A673 (cell line): ENCODE results near the gene LHPP. TPM values are rescaled to one million over a fixed set of nuclear protein-coding genes. Genes with fewer than 3 reads are reported as not detected.

ENCODE experiments used
- BruUV-seq: library from RNA; stranded (reverse); fragments of 400-500 nt; replicated peaks from 2 replicates; lab custom pipeline; 2021; lab: Mats Ljungman, UMichigan
- CTCF ChIA-PET: fragments of 300-600 bp; sonication (Branson Sonifier 250); formaldehyde crosslinking; loops from one replicate; lab custom pipeline; 2022; ENCODE audit warnings: antibody characterized with exemption; lab: Charles Lee
- POLR2A ChIA-PET: fragments of 300-600 bp; sonication (Branson Sonifier 250); formaldehyde crosslinking; loops from one replicate; lab custom pipeline; 2022; ENCODE audit warnings: antibody characterized with exemption; ENCODE audit not compliant: low non-redundant PET; lab: Charles Lee
- DNase-seq: peaks from one replicate; pipeline ENCODE4 v3.0.0-alpha.2; 2015; ENCODE audit warnings: low spot score
- H3K27ac ChIP-seq: fragments of 200-600 bp; sonication (generic); 2 replicates; pipeline ENCODE4 v1.5.1; 2016; ENCODE audit warnings: mixed run types, low read depth, mild to moderate bottlenecking, mixed read lengths, antibody characterized with exemption, low read length; ENCODE audit not compliant: poor library complexity, severe bottlenecking
- H3K27me3 ChIP-seq: fragments of 200-600 bp; sonication (generic); replicated peaks from 2 replicates; pipeline ENCODE4 v1.6.1; 2017; ENCODE audit warnings: mixed run types, low read depth, mild to moderate bottlenecking, mixed read lengths, antibody characterized with exemption, low read length; ENCODE audit not compliant: insufficient read depth, poor library complexity
- H3K36me3 ChIP-seq: fragments of 200-600 bp; sonication (generic); 2 replicates; pipeline ENCODE4 v1.6.1; 2016; ENCODE audit warnings: mixed run types, mild to moderate bottlenecking, mixed read lengths, antibody characterized with exemption, low read length; ENCODE audit not compliant: insufficient read depth, poor library complexity, severe bottlenecking
- H3K4me1 ChIP-seq: fragments of 200-600 bp; sonication (generic); 2 replicates; pipeline ENCODE4 v1.6.1; 2017; ENCODE audit warnings: mixed run types, mild to moderate bottlenecking, mixed read lengths, antibody characterized with exemption, low read length; ENCODE audit not compliant: insufficient read depth, poor library complexity, severe bottlenecking
- H3K4me3 ChIP-seq: fragments of 200-600 bp; sonication (generic); 2 replicates; pipeline ENCODE4 v1.5.1; 2016; ENCODE audit warnings: low read depth, mixed run types, mild to moderate bottlenecking, mixed read lengths, low read length; ENCODE audit not compliant: poor library complexity, severe bottlenecking
- H3K9me3 ChIP-seq: fragments of 200-600 bp; sonication (generic); 2 replicates; pipeline ENCODE4 v1.6.1; 2016; ENCODE audit warnings: mixed run types, low read depth, mild to moderate bottlenecking, mixed read lengths, antibody characterized with exemption, low read length; ENCODE audit not compliant: poor library complexity, severe bottlenecking
- CTCF ChIP-seq: fragments of 300-800, 200-600 bp; sonication (generic); conservative IDR thresholded peaks from 2 replicates; pipeline ENCODE4 v1.5.1; 2017; ENCODE audit warnings: low read depth, mild to moderate bottlenecking, antibody characterized with exemption, low read length, moderate library complexity, mixed read lengths
- EZH2 ChIP-seq: fragments of 200-600 bp; sonication (generic); IDR thresholded peaks from 2 replicates; pipeline ENCODE4 v1.6.1; 2017; ENCODE audit warnings: borderline replicate concordance, low read depth, mild to moderate bottlenecking, mixed read lengths, antibody characterized with exemption, low read length; ENCODE audit not compliant: poor library complexity, severe bottlenecking
- intact Hi-C: fragments of 100-400 bp; cut with micrococcal nuclease; formaldehyde crosslinking; loops from one replicate; pipeline ENCODE4 v1.10.0; 2022; ENCODE audit not compliant: unreplicated experiment
- total RNA-seq: library from RNA; stranded (reverse); gene quantifications from 2 replicates; pipeline ENCODE4 v1.2.3, GENCODE V29; 2021

The LHPP gene
- total RNA-seq, 1 experiment from 2014 or later = 2.3 TPM

GRCh38 chr10:124654686-124655085 lies 193.1 kb downstream of the LHPP start:
- CTCF ChIA-PET = no interaction called here
- intact Hi-C loops = no loop called here
- BruUV-seq = no TSS peak
- TF ChIP-seq CTCF (no peak), EZH2 (no peak)
- H3K27ac ChIP-seq = no peak overlapping the region
- no peaks in the 10 kb centered on the region for H3K4me1 ChIP-seq
- POLR2A ChIA-PET = no interaction called here
- no peak for DNase-seq
- no peaks in the 10 kb centered on the region for H3K27me3 ChIP-seq
- no peaks in the 10 kb centered on the region for H3K9me3 ChIP-seq
- no peak overlapping the region for H3K4me3 ChIP-seq
- no peaks in the 10 kb centered on the region for H3K36me3 ChIP-seq

GRCh38 chr10:124655191-124656112 lies 193.8 kb downstream of the LHPP start:
- no peak for DNase-seq
- no peaks in the 10 kb centered on the region for H3K27me3 ChIP-seq
- ChIA-PET POLR2A (no interaction called here), CTCF (no interaction called here)
- H3K9me3 ChIP-seq = no peaks in the 10 kb centered on the region
- H3K4me1 ChIP-seq = no peaks in the 10 kb centered on the region
- no peaks in the 10 kb centered on the region for H3K36me3 ChIP-seq
- intact Hi-C loops = no loop called here
- BruUV-seq = no TSS peak
- no peak overlapping the region for H3K27ac ChIP-seq
- H3K4me3 ChIP-seq = no peak overlapping the region
- TF ChIP-seq CTCF (no peak), EZH2 (no peak)

- H3K36me3 ChIP-seq = no peaks in the 10 kb centered on the region
- H3K27me3 ChIP-seq = no peaks in the 10 kb centered on the region
- TF ChIP-seq EZH2 = no peak
- no peak for TF ChIP-seq CTCF
- CTCF ChIA-PET = no interaction called here
- DNase-seq = no peak
- H3K4me3 ChIP-seq = no peak overlapping the region
- H3K27ac ChIP-seq = no peak overlapping the region
- intact Hi-C loops = no loop called here
- POLR2A ChIA-PET = no interaction called here
- no peaks in the 10 kb centered on the region for H3K9me3 ChIP-seq
- no peaks in the 10 kb centered on the region for H3K4me1 ChIP-seq
- no TSS peak for BruUV-seq
Measured at GRCh38 chr10:124656113-124656490, 194.5 kb downstream of the LHPP start.
